GM20000 (cell line): ENCODE measurements around the gene NBEAL1.
A peak's percentile ranks its signal among the peaks of the same experiment; 100 is the strongest.
"Not testable (repeated sequence)": the region's sequence is repeated elsewhere in the genome, so short reads cannot be mapped to it uniquely, and the experiment has no call there.

Source experiments
- DNase-seq: peaks from one replicate; pipeline ENCODE4 v3.0.0; 2012; ENCODE audit warnings: low spot score
- TF ChIP-seq, protein P1 (sequence below): IDR thresholded peaks from 2 replicates; pipeline ENCODE4 v1.5.1; 2012; ENCODE audit warnings: mild to moderate bottlenecking, control low read depth; ENCODE audit errors: extremely low read depth, missing control alignments

The NBEAL1 gene

GRCh38 chr2:203097735-203098134 lies 83.1 kb downstream of the NBEAL1 start:
- DNase-seq = no peak
- TF ChIP-seq, protein P1, sequence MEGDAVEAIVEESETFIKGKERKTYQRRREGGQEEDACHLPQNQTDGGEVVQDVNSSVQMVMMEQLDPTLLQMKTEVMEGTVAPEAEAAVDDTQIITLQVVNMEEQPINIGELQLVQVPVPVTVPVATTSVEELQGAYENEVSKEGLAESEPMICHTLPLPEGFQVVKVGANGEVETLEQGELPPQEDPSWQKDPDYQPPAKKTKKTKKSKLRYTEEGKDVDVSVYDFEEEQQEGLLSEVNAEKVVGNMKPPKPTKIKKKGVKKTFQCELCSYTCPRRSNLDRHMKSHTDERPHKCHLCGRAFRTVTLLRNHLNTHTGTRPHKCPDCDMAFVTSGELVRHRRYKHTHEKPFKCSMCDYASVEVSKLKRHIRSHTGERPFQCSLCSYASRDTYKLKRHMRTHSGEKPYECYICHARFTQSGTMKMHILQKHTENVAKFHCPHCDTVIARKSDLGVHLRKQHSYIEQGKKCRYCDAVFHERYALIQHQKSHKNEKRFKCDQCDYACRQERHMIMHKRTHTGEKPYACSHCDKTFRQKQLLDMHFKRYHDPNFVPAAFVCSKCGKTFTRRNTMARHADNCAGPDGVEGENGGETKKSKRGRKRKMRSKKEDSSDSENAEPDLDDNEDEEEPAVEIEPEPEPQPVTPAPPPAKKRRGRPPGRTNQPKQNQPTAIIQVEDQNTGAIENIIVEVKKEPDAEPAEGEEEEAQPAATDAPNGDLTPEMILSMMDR = no peak

GRCh38 chr2:203102357-203102756 lies 87.7 kb downstream of the NBEAL1 start:
- not testable (repeated sequence) for DNase-seq

GRCh38 chr2:203104273-203104672 lies 89.6 kb downstream of the NBEAL1 start:
- DNase-seq = no peak
- TF ChIP-seq, protein P1 = no peak

DNA sequence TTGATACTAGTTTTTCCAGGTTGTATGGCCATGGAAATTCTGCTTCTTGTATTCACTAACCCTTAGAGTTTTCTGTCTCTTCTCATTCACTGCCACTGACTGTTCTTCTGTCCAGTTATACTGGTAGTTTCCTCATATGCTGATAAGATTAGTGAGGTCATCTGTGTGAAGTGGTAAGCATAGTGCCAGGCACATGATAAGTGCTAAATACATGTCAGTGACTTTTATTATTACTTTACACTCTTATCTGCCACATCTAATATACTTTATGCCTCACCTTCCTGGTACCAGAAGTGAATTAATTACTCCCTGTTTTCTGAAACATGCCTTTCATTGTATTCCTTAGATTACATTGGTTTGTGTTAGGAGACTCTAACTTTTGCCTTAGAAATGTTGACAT lies 91.3 kb downstream of the NBEAL1 start:
- DNase-seq = no peak
- TF ChIP-seq, protein P1 = no peak

- DNase-seq = not testable (repeated sequence)
Measured at GRCh38 chr2:203110496-203110895, 95.8 kb downstream of the NBEAL1 start.

DNA sequence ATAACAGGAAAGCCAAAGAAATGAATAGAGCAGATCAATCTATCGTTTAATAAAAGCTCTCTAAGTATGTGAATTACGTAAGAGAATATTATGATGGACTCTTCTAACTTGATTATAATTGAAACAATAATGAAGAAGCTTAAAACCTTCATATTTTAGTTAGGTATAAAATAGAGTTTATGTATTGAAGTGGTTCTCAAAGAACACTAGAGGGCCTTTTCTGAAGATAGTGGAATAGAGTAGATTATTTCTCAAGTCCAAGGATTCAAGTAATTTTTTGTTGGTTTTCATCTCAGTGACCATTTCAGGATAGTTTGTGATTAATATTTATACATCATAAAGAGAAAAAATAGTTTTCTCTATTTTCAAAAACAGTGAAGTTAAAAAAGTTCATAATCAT lies 97.7 kb downstream of the NBEAL1 start:
- no peak for DNase-seq
- TF ChIP-seq, protein P1 = no peak

DNA sequence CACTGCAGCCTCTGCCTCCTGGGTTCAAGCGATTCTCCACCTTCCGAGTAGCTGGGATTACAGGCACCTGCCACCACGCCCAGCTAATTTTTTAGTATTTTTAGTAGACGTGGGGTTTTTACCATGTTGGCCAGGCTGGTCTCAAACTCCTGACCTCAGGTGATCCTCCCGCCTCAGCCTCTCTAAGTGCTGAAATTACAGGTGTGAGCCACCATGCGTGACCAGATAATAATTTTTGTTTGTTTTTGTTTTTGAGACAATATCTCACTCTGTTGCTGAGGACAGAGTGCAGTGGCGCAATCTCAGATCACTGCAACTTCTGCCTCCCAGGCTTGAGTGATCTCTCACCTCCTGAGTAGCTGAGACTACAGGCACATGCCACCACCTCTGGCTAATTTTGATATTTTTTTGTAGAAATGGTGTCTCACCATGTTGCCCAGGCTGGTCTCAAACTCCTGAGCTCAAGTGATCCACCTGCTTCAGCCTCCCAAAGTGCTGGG lies 100.6 kb downstream of the NBEAL1 start:
- DNase-seq = not testable (repeated sequence)

DNA sequence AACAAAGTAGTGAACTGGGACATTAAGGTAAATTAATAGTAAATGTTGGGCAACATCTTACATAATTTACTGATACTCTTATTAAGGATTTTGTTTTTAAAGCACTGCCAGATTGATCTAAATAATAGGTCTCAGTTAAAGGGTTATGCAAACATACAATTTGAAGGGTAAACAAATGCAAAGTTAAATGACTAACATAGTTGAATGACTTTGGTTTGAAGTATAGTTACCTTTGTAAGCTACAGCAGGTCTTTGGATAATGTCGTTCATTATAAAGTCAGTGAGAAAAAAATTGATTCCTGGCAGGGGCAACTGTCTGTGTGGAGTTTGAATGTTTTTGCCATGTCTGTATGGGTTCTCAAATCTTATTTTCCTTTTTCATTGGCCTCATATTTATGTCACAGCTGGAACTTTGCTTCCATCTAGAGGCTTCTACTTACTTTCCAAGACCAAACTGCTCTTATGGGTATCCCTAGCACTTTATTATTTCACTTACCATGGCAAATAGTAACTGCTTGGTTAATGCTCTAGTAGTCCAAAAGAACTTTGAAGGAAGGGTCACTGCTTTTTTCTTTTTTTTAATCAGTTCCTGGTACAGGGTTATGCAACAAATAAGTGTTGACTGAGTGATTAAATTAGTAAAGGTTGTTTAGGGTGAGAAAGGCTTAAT lies 107.8 kb downstream of the NBEAL1 start:
- no peak for DNase-seq
- TF ChIP-seq, protein P1 = peak; percentile 9

DNA sequence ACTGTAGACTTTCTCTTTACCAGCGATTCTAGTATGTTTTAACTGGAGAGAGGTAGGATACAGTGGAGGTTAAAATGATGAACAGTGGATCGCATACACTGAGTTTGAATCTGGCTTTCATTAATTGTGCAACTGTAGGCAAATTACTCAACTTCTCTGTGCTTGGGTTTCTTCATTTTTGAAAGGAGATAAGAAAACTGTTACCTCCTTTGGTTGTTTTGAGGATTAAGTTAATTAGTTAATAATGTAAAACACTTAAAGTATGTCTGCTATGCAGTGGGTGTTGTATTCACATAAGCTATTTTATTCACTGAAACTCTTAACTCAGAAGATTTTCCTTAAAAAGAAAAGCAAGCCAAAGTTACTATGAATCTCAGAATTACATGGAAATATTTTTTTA lies 112.3 kb downstream of the NBEAL1 start:
- TF ChIP-seq, protein P1 = no peak
- DNase-seq = no peak
